ENCODE results near the gene TLL1.

TLL1 gene

GRCh38 chr4:165965503-165965902 is 92.5 kb downstream of the TLL1 start:
- H3K4me3 ChIP-seq (ENCODE audit: low read depth, low read length): no peak overlapping the region
- no peak for TF ChIP-seq CTCF (IDR thresholded peaks at IDR 0.05; ENCODE audit: borderline replicate concordance, insufficient read depth, low read depth, low read length)

DNA sequence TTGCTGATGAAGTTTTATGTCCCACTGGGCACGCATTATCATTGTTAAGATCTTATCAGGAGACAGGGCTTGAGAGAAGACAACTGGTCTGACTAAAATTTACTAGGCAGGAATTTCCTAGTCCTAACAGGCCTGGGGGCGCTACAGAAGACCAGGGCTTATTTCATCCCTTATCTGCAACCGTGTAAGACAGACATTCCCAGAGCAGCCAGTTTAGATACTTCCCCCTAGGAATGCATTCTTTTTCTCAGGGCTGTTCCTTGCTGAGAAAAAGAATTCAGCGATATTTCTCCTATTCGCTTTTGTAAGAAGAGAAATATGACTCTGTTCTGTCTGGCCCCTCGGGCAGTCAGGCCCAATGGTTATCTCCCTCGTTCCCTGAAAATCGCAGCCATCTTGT is 93.8 kb downstream of the TLL1 start:
- H3K4me3 ChIP-seq (ENCODE audit: low read depth, low read length): no peak overlapping the region
- TF ChIP-seq CTCF (IDR thresholded peaks at IDR 0.05; ENCODE audit: borderline replicate concordance, insufficient read depth, low read depth, low read length): no peak

GRCh38 chr4:165967486-165967885 is 94.4 kb downstream of the TLL1 start:
- TF ChIP-seq CTCF (IDR thresholded peaks at IDR 0.05; ENCODE audit: borderline replicate concordance, insufficient read depth, low read depth, low read length): no peak

GRCh38 chr4:165970703-165971420 is 97.8 kb downstream of the TLL1 start:
- TF ChIP-seq CTCF (IDR thresholded peaks at IDR 0.05; ENCODE audit: borderline replicate concordance, insufficient read depth, low read depth, low read length): no peak
- no peak overlapping the region for H3K4me3 ChIP-seq (ENCODE audit: low read depth, low read length)

More at GRCh38 chr4:165967486-165967885, 94.4 kb downstream of the TLL1 start:
- no peak overlapping the region for H3K4me3 ChIP-seq (ENCODE audit: low read depth, low read length)

GRCh38 chr4:165971446-165971845 is 98.4 kb downstream of the TLL1 start:
- TF ChIP-seq CTCF (IDR thresholded peaks at IDR 0.05; ENCODE audit: borderline replicate concordance, insufficient read depth, low read depth, low read length): no peak
- no peak overlapping the region for H3K4me3 ChIP-seq (ENCODE audit: low read depth, low read length)

DNA sequence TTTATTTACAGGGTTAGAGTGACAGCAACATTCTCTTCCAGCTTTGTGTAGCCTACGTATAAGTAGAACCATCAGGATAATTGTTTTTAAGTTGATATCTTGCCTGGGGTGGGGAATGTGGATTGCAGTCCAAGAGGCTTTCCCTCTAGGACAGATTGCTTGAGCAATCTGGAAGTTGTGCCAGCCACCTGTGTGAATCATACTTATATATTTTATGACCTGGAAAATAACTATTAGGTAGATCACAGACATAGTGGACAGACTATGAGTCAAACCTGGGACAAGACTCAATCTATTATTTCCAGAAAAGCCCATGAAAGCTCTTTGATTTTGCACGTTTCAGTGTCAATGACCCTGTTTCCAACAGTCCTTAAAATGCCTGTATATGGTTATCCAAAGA is 98.9 kb downstream of the TLL1 start:
- TF ChIP-seq CTCF (IDR thresholded peaks at IDR 0.05; ENCODE audit: borderline replicate concordance, insufficient read depth, low read depth, low read length): no peak
- H3K4me3 ChIP-seq (ENCODE audit: low read depth, low read length): no peak overlapping the region

DNA sequence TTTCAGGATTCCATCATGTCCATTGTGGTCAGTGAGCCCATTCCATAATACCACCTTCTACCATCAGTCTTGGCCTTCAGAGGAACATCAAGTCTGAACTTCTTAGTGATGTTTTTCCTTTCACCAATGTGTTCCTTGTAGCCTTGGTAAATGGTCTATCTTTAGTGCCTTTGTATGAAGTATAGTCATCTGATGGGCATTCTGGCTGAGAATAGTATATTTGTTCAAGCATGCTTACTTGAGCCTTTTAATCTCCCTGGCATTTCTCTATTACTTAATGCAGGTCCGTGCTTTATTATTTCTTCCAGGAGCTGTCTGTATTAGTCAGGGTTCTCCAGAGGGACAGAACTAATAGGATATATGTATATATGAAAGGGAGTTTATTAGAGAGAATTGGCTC is 99.7 kb downstream of the TLL1 start:
- no peak overlapping the region for H3K4me3 ChIP-seq (ENCODE audit: low read depth, low read length)
- TF ChIP-seq CTCF (IDR thresholded peaks at IDR 0.05; ENCODE audit: borderline replicate concordance, insufficient read depth, low read depth, low read length): no peak

All from GM12875 (cell line).